Measurements from ENCODE around the gene PDZRN4.

DNA sequence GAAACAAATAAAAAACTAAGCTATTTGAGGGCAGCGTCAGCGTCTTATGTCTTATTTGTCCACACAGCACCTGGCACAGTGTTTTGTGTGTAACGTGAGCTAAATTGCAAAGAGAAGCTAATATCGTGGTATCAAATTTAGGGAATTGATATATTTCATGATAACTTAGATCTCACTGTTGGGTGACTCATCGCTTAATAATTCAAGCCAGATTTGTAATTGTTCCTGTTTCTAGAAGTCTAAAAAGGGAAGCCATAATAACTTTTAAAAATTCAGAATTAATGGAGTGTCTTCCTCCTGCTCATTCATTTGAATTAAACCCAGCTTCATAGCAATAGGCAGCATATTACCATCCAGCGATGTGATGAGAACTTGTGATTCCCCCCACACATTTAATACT lies 214.7 kb downstream of the PDZRN4 start:
- TF ChIP-seq, protein P1, sequence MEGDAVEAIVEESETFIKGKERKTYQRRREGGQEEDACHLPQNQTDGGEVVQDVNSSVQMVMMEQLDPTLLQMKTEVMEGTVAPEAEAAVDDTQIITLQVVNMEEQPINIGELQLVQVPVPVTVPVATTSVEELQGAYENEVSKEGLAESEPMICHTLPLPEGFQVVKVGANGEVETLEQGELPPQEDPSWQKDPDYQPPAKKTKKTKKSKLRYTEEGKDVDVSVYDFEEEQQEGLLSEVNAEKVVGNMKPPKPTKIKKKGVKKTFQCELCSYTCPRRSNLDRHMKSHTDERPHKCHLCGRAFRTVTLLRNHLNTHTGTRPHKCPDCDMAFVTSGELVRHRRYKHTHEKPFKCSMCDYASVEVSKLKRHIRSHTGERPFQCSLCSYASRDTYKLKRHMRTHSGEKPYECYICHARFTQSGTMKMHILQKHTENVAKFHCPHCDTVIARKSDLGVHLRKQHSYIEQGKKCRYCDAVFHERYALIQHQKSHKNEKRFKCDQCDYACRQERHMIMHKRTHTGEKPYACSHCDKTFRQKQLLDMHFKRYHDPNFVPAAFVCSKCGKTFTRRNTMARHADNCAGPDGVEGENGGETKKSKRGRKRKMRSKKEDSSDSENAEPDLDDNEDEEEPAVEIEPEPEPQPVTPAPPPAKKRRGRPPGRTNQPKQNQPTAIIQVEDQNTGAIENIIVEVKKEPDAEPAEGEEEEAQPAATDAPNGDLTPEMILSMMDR (IDR thresholded peaks at IDR 0.05; ENCODE audit: insufficient read depth, low read length, poor library complexity, severe bottlenecking): no peak
- no peak for TF ChIP-seq EZH2phosphoT487 (conservative IDR thresholded peaks at IDR 0.05; ENCODE audit: low read length)
